ENCODE measurements around the gene WWOX. TPM values are rescaled to one million over a fixed set of nuclear protein-coding genes. Genes with fewer than 3 reads are reported as not detected.
"Not testable (repeated sequence)": the region's sequence is repeated elsewhere in the genome, so short reads cannot be mapped to it uniquely, and the experiment has no call there.

The WWOX gene
- total RNA-seq, 1 donor from 2014 or later: 13.1 TPM

- ATAC-seq; intact Hi-C loops (cut with DNase I); DNase-seq (ENCODE audit: missing footprints): not testable (repeated sequence)
These were observed 505.1 kb downstream of the WWOX start for GRCh38 chr16:78604423-78605062.

GRCh38 chr16:78605548-78606101 lies 506.2 kb downstream of the WWOX start:
- ATAC-seq (peak; percentile 60), DNase-seq (ENCODE audit: missing footprints) (no peak)
- intact Hi-C loops (cut with DNase I): no loop called here

GRCh38 chr16:78606545-78606944 lies 507.1 kb downstream of the WWOX start:
- intact Hi-C loops (cut with DNase I): no loop called here
- no peak for ATAC-seq
- DNase-seq (ENCODE audit: missing footprints): no peak

- DNase-seq (ENCODE audit: missing footprints) (no peak), ATAC-seq (no peak)
- intact Hi-C loops (cut with DNase I): no loop called here
These were observed 507.6 kb downstream of the WWOX start for GRCh38 chr16:78607022-78607421.

- ATAC-seq (peak; percentile 79), DNase-seq (ENCODE audit: missing footprints) (no peak)
- intact Hi-C loops (cut with DNase I): no loop called here
These were observed 508.0 kb downstream of the WWOX start for GRCh38 chr16:78607465-78607864.

GRCh38 chr16:78608305-78608776 lies 508.9 kb downstream of the WWOX start:
- peak; percentile 55 for ATAC-seq
- intact Hi-C loops (cut with DNase I): no loop called here

GRCh38 chr16:78609402-78610274 lies 510.2 kb downstream of the WWOX start:
- DNase-seq (ENCODE audit: missing footprints): no peak
- no peak for ATAC-seq
- intact Hi-C loops (cut with DNase I): no loop called here

More at GRCh38 chr16:78608305-78608776, 508.9 kb downstream of the WWOX start:
- no peak for DNase-seq (ENCODE audit: missing footprints)

- intact Hi-C loops (cut with DNase I): no loop called here
These were observed 511.9 kb downstream of the WWOX start for GRCh38 chr16:78611318-78611717.

GRCh38 chr16:78619811-78620210 lies 520.4 kb downstream of the WWOX start:
- DNase-seq (ENCODE audit: missing footprints): no peak
- intact Hi-C loops (cut with DNase I): no loop called here
- no peak for ATAC-seq

More at GRCh38 chr16:78611318-78611717, 511.9 kb downstream of the WWOX start:
- no peak for DNase-seq (ENCODE audit: missing footprints)
- no peak for ATAC-seq

- intact Hi-C loops (cut with DNase I): no loop called here
- ATAC-seq (no peak), DNase-seq (ENCODE audit: missing footprints) (no peak)
These were observed 520.8 kb downstream of the WWOX start for GRCh38 chr16:78620291-78620690.

- intact Hi-C loops (cut with DNase I): no loop called here
- DNase-seq (ENCODE audit: missing footprints): no peak
- no peak for ATAC-seq
These were observed 524.3 kb downstream of the WWOX start for GRCh38 chr16:78623796-78624195.

- intact Hi-C loops (cut with DNase I): no loop called here
- ATAC-seq (no peak), DNase-seq (ENCODE audit: missing footprints) (no peak)
These were observed 524.9 kb downstream of the WWOX start for GRCh38 chr16:78624366-78624765.

GRCh38 chr16:78628461-78629045 lies 529.1 kb downstream of the WWOX start:
- ATAC-seq (no peak), DNase-seq (ENCODE audit: missing footprints) (no peak)
- intact Hi-C loops (cut with DNase I): no loop called here

GRCh38 chr16:78629173-78629572 lies 529.7 kb downstream of the WWOX start:
- intact Hi-C loops (cut with DNase I): no loop called here
- DNase-seq (ENCODE audit: missing footprints) (no peak), ATAC-seq (no peak)

- no peak for DNase-seq (ENCODE audit: missing footprints)
- intact Hi-C loops (cut with DNase I): no loop called here
- ATAC-seq: no peak
These were observed 530.6 kb downstream of the WWOX start for GRCh38 chr16:78630102-78630501.

GRCh38 chr16:78633551-78633950 lies 534.1 kb downstream of the WWOX start:
- intact Hi-C loops (cut with DNase I): no loop called here
- ATAC-seq: no peak
- no peak for DNase-seq (ENCODE audit: missing footprints)

- no peak for DNase-seq (ENCODE audit: missing footprints)
- intact Hi-C loops (cut with DNase I): no loop called here
- ATAC-seq: no peak
These were observed 536.4 kb downstream of the WWOX start for GRCh38 chr16:78635807-78636206.

- DNase-seq (ENCODE audit: missing footprints) (no peak), ATAC-seq (no peak)
- intact Hi-C loops (cut with DNase I): no loop called here
These were observed 538.9 kb downstream of the WWOX start for GRCh38 chr16:78638371-78638770.

- DNase-seq (ENCODE audit: missing footprints) (no peak), ATAC-seq (no peak)
- intact Hi-C loops (cut with DNase I): no loop called here
These were observed 540.3 kb downstream of the WWOX start for GRCh38 chr16:78639775-78640174.

Data from Right ventricle myocardium inferior (tissue), 1 donor.